DND-41 (cell line): ENCODE results near the gene TPTE.
"Not testable (repeated sequence)": the region's sequence is repeated elsewhere in the genome, so short reads cannot be mapped to it uniquely, and the experiment has no call there.

ENCODE experiments used
- ATAC-seq: fragments of 200-7000 bp; cut with Tn5 transposase; 3 replicates; pipeline ENCODE4 v1.9.1; 2021; ENCODE audit warnings: low read depth; ENCODE audit not compliant: insufficient read depth
- DNase-seq: peaks from one replicate; pipeline ENCODE4 v3.0.0-alpha.2; 2020
- H2AFZ ChIP-seq: 2 replicates; pipeline ENCODE4 v1.6.0; 2012; ENCODE audit warnings: low read depth, low read length
- H3K27ac ChIP-seq: 2 replicates; pipeline ENCODE4 v1.5.1; 2012; ENCODE audit warnings: low read length, inconsistent platforms
- H3K27me3 ChIP-seq: fragments of 200-600 bp; sonication (generic); 2 replicates; pipeline ENCODE4 v1.6.0; 2012; ENCODE audit warnings: low read length, mild to moderate bottlenecking, inconsistent platforms; ENCODE audit not compliant: insufficient read depth, poor library complexity
- H3K36me3 ChIP-seq: 2 replicates; pipeline ENCODE4 v1.5.1; 2012; ENCODE audit warnings: low read length, inconsistent platforms; ENCODE audit not compliant: insufficient read depth
- H3K4me1 ChIP-seq: 2 replicates; pipeline ENCODE4 v1.5.1; 2012; ENCODE audit warnings: mild to moderate bottlenecking, low read length; ENCODE audit not compliant: insufficient read depth
- H3K4me2 ChIP-seq: 2 replicates; pipeline ENCODE4 v1.6.0; 2012; ENCODE audit warnings: mild to moderate bottlenecking, moderate library complexity, low read length, inconsistent platforms; ENCODE audit not compliant: insufficient read depth
- H3K4me3 ChIP-seq, 2 experiments: fragments of 200-600 bp in 1 of 2; shearing (Covaris generic) in 1 of 2; 2 replicates each; pipeline ENCODE4 v1.5.1; 2012 to 2016; ENCODE audit warnings: inconsistent platforms in 2 of 2, low read length in 2 of 2, mild to moderate bottlenecking in 2 of 2, low read depth in 1 of 2, moderate library complexity in 1 of 2
- H3K79me2 ChIP-seq: 2 replicates; pipeline ENCODE4 v1.6.0; 2012; ENCODE audit warnings: low read length, inconsistent platforms; ENCODE audit not compliant: insufficient read depth
- H3K9ac ChIP-seq: 2 replicates; pipeline ENCODE4 v1.6.0; 2012; ENCODE audit warnings: low read depth, mild to moderate bottlenecking, inconsistent platforms, low read length, moderate library complexity
- H3K9me3 ChIP-seq: 2 replicates; pipeline ENCODE4 v1.5.1; 2012; ENCODE audit warnings: low read length, moderate library complexity, mild to moderate bottlenecking, inconsistent platforms; ENCODE audit not compliant: insufficient read depth, severe bottlenecking
- H4K20me1 ChIP-seq: 2 replicates; pipeline ENCODE4 v1.6.0; 2012; ENCODE audit warnings: low read length; ENCODE audit not compliant: insufficient read depth
- EZH2 ChIP-seq: IDR thresholded peaks from 3 replicates; pipeline ENCODE4 v1.6.1; 2012; ENCODE audit warnings: borderline replicate concordance, low read depth, mild to moderate bottlenecking, moderate library complexity, low read length, inconsistent platforms; ENCODE audit not compliant: severe bottlenecking
- TF ChIP-seq, protein P1 (sequence below): IDR thresholded peaks from 2 replicates; pipeline ENCODE4 v1.5.1; 2012; ENCODE audit warnings: borderline replicate concordance, low read length, moderate library complexity, mild to moderate bottlenecking; ENCODE audit not compliant: poor library complexity, severe bottlenecking; ENCODE audit errors: extremely low read depth

The TPTE gene

GRCh38 chr21:10630829-10631228 lies 109.4 kb downstream of the TPTE start:
- not testable (repeated sequence) for H3K9me3 ChIP-seq, ATAC-seq, H3K36me3 ChIP-seq, H3K4me3 ChIP-seq, H3K4me2 ChIP-seq, H4K20me1 ChIP-seq, H2AFZ ChIP-seq, H3K27me3 ChIP-seq, DNase-seq, H3K27ac ChIP-seq, H3K9ac ChIP-seq, H3K4me1 ChIP-seq, H3K79me2 ChIP-seq

DNA sequence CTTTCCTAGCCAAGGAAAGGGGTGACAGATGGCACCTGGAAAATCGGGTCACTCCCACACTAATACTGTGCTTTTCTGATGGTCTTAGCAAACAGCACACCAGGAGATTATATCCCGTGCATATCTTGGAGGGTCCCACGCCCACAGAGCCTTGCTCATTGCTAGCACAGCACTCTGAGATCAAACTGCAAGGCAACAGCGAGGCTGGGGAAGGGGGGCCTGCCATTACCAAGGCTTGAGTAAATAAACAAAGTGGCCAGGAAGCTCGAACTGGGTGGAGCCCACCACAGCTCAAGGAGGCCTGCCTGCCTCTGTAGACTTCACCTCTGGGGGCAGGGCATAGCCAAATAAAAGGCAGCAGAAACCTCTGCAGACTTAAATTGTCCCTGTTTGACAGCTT lies 109.9 kb downstream of the TPTE start:
- not testable (repeated sequence) for ATAC-seq, H3K4me2 ChIP-seq, H4K20me1 ChIP-seq, H3K36me3 ChIP-seq, H3K27ac ChIP-seq, H3K4me3 ChIP-seq, H3K4me1 ChIP-seq, H3K27me3 ChIP-seq, H3K9me3 ChIP-seq, DNase-seq, H2AFZ ChIP-seq, H3K79me2 ChIP-seq, H3K9ac ChIP-seq

DNA sequence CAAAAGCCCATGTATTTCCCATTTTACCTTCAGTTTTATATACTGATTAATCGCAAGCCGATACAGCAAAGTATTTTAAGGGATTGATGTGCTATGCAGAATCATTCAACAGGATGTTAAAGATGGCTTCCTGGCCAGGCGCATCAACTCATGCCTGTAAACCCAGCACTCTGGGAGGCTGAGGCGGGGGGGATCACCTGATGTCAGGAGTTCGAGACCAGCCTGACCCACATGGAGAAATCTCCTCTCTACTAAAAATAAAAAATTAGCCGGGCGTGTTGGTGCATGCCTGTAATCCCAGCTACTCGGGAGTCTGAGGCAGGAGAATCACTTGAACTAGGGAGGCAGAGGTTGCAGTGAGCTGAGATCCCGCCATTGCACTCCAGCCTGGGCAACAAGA lies 116.8 kb downstream of the TPTE start:
- H4K20me1 ChIP-seq, H3K4me2 ChIP-seq, H3K9ac ChIP-seq, ATAC-seq, H3K79me2 ChIP-seq, DNase-seq, H2AFZ ChIP-seq, H3K4me1 ChIP-seq, H3K4me3 ChIP-seq, H3K36me3 ChIP-seq, H3K9me3 ChIP-seq, H3K27me3 ChIP-seq, H3K27ac ChIP-seq: not testable (repeated sequence)

DNA sequence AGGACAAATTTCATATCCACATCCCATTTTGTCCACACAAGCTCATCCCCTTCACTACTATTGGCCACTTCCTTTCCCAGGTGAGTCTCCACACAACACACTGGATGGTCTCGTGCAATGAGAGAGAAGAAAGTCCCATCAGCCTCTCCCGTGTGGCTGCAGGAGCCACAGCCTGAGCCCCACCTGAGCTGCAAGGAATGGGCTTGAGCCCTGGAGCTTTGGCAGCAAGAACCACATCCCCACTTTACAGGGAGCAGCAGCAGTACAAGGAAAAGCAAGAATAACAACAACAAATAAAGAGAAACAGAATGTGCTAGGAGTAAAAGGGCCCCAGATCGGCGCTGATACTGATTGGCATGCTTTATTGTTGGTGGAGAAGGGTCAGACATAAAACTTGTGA lies 117.7 kb downstream of the TPTE start:
- peaks cover 3% of the 10 kb centered on the region for H3K9me3 ChIP-seq
- H3K4me3 ChIP-seq: no peak overlapping the region

GRCh38 chr21:10639746-10640145 lies 118.4 kb downstream of the TPTE start:
- not testable (repeated sequence) for H3K9me3 ChIP-seq, H3K36me3 ChIP-seq, ATAC-seq, H3K9ac ChIP-seq, H3K79me2 ChIP-seq, H3K4me1 ChIP-seq, H3K4me3 ChIP-seq, H4K20me1 ChIP-seq, H3K4me2 ChIP-seq, H2AFZ ChIP-seq, H3K27ac ChIP-seq, H3K27me3 ChIP-seq, DNase-seq

More for the DNA sequence above, 117.7 kb downstream of the TPTE start:
- Histone ChIP-seq H4K20me1 (no peaks in the 10 kb centered on the region), H3K9ac (no peak overlapping the region), H3K36me3 (no peaks in the 10 kb centered on the region), H3K27ac (no peak overlapping the region), H2AFZ (no peak overlapping the region), H3K27me3 (no peaks in the 10 kb centered on the region), H3K4me1 (no peaks in the 10 kb centered on the region), H3K79me2 (no peaks in the 10 kb centered on the region), H3K4me2 (no peak overlapping the region)
- TF ChIP-seq EZH2: no peak
- TF ChIP-seq, protein P1, sequence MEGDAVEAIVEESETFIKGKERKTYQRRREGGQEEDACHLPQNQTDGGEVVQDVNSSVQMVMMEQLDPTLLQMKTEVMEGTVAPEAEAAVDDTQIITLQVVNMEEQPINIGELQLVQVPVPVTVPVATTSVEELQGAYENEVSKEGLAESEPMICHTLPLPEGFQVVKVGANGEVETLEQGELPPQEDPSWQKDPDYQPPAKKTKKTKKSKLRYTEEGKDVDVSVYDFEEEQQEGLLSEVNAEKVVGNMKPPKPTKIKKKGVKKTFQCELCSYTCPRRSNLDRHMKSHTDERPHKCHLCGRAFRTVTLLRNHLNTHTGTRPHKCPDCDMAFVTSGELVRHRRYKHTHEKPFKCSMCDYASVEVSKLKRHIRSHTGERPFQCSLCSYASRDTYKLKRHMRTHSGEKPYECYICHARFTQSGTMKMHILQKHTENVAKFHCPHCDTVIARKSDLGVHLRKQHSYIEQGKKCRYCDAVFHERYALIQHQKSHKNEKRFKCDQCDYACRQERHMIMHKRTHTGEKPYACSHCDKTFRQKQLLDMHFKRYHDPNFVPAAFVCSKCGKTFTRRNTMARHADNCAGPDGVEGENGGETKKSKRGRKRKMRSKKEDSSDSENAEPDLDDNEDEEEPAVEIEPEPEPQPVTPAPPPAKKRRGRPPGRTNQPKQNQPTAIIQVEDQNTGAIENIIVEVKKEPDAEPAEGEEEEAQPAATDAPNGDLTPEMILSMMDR: no peak
- ATAC-seq (no peak), DNase-seq (no peak)
